MG63 (cell line): Measurements from ENCODE around the gene CRYGN. TPM values are rescaled to one million over a fixed set of nuclear protein-coding genes. Genes with fewer than 3 reads are reported as not detected.

Source experiments
- DNase-seq: peaks from one replicate; pipeline ENCODE4 v3.0.0-alpha.2; 2020
- H3K27me3 ChIP-seq: fragments of 250-450 bp; sonication (Bioruptor Pico); 2 replicates; pipeline ENCODE4 v1.5.1; 2020; ENCODE audit warnings: mild to moderate bottlenecking, moderate library complexity
- H3K36me3 ChIP-seq: fragments of 250-450 bp; sonication (Bioruptor Pico); 2 replicates; pipeline ENCODE4 v1.5.1; 2020; ENCODE audit warnings: mild to moderate bottlenecking, moderate library complexity
- H3K4me3 ChIP-seq: fragments of 250-450 bp; sonication (Bioruptor Pico); 2 replicates; pipeline ENCODE4 v1.5.1; 2020; ENCODE audit warnings: mild to moderate bottlenecking, moderate library complexity
- H3K9me3 ChIP-seq: fragments of 250-450 bp; sonication (Bioruptor Pico); 2 replicates; pipeline ENCODE4 v1.5.1; 2020; ENCODE audit warnings: mild to moderate bottlenecking, moderate library complexity
- total RNA-seq: library from RNA; depleted of rRNA; stranded (reverse); fragments of >200 nt; shearing (Covaris generic); gene quantifications from 2 replicates; pipeline ENCODE4 v1.2.3, GENCODE V29; 2014; ENCODE audit warnings: low replicate concordance

CRYGN gene
- total RNA-seq, 1 experiment from 2014 or later, result not detected

GRCh38 chr7:151406051-151406875, 33.7 kb downstream of the CRYGN start:
- H3K36me3 ChIP-seq, result no peaks in the 10 kb centered on the region
- H3K9me3 ChIP-seq, result no peaks in the 10 kb centered on the region
- DNase-seq, result no peak
- H3K4me3 ChIP-seq, result no peak overlapping the region
- H3K27me3 ChIP-seq, result no peaks in the 10 kb centered on the region

GRCh38 chr7:151405588-151405987, 34.4 kb downstream of the CRYGN start:
- H3K36me3 ChIP-seq, result no peaks in the 10 kb centered on the region
- DNase-seq, result no peak
- no peak overlapping the region for H3K4me3 ChIP-seq
- H3K27me3 ChIP-seq, result no peaks in the 10 kb centered on the region
- no peaks in the 10 kb centered on the region for H3K9me3 ChIP-seq

- H3K4me3 ChIP-seq, result no peak overlapping the region
- no peaks in the 10 kb centered on the region for H3K36me3 ChIP-seq
- H3K9me3 ChIP-seq, result no peaks in the 10 kb centered on the region
- no peak for DNase-seq
- H3K27me3 ChIP-seq, result no peaks in the 10 kb centered on the region
Measured at GRCh38 chr7:151405056-151405455, 34.9 kb downstream of the CRYGN start.

- Histone ChIP-seq H3K27me3 (no peaks in the 10 kb centered on the region), H3K9me3 (no peaks in the 10 kb centered on the region), H3K4me3 (no peak overlapping the region), H3K36me3 (no peaks in the 10 kb centered on the region)
- peak; percentile 65 for DNase-seq
Measured at GRCh38 chr7:151404216-151405011, 35.5 kb downstream of the CRYGN start.

- H3K27me3 ChIP-seq, result no peaks in the 10 kb centered on the region
- H3K4me3 ChIP-seq, result no peak overlapping the region
- H3K36me3 ChIP-seq, result no peaks in the 10 kb centered on the region
- DNase-seq, result no peak
- no peaks in the 10 kb centered on the region for H3K9me3 ChIP-seq
Measured at GRCh38 chr7:151403764-151404163, 36.2 kb downstream of the CRYGN start.

- H3K27me3 ChIP-seq, result no peaks in the 10 kb centered on the region
- H3K4me3 ChIP-seq, result no peak overlapping the region
- H3K9me3 ChIP-seq, result no peaks in the 10 kb centered on the region
- no peaks in the 10 kb centered on the region for H3K36me3 ChIP-seq
- DNase-seq, result no peak
Measured at GRCh38 chr7:151402029-151402835, 37.7 kb downstream of the CRYGN start.

GRCh38 chr7:151400626-151401315, 39.2 kb downstream of the CRYGN start:
- Histone ChIP-seq H3K27me3 (no peaks in the 10 kb centered on the region), H3K36me3 (no peaks in the 10 kb centered on the region), H3K9me3 (no peaks in the 10 kb centered on the region), H3K4me3 (no peak overlapping the region)
- no peak for DNase-seq

- H3K4me3 ChIP-seq, result no peak overlapping the region
- H3K9me3 ChIP-seq, result no peaks in the 10 kb centered on the region
- no peaks in the 10 kb centered on the region for H3K27me3 ChIP-seq
- DNase-seq, result no peak
- no peaks in the 10 kb centered on the region for H3K36me3 ChIP-seq
Measured at GRCh38 chr7:151399906-151400305, 40.0 kb downstream of the CRYGN start.

GRCh38 chr7:151399305-151399601, 40.7 kb downstream of the CRYGN start:
- no peak overlapping the region for H3K4me3 ChIP-seq
- no peaks in the 10 kb centered on the region for H3K36me3 ChIP-seq
- H3K9me3 ChIP-seq, result no peaks in the 10 kb centered on the region
- H3K27me3 ChIP-seq, result no peaks in the 10 kb centered on the region
- no peak for DNase-seq

GRCh38 chr7:151398446-151399304, 41.3 kb downstream of the CRYGN start:
- Histone ChIP-seq H3K36me3 (no peaks in the 10 kb centered on the region), H3K4me3 (no peak overlapping the region), H3K27me3 (no peaks in the 10 kb centered on the region), H3K9me3 (no peaks in the 10 kb centered on the region)
- peak; percentile 25 for DNase-seq

- no peak for DNase-seq
- no peaks in the 10 kb centered on the region for H3K36me3 ChIP-seq
- H3K27me3 ChIP-seq, result no peaks in the 10 kb centered on the region
- no peaks in the 10 kb centered on the region for H3K9me3 ChIP-seq
- no peak overlapping the region for H3K4me3 ChIP-seq
Measured at GRCh38 chr7:151397026-151397425, 42.9 kb downstream of the CRYGN start.

GRCh38 chr7:151396328-151396970, 43.5 kb downstream of the CRYGN start:
- H3K4me3 ChIP-seq, result no peak overlapping the region
- no peaks in the 10 kb centered on the region for H3K27me3 ChIP-seq
- no peaks in the 10 kb centered on the region for H3K9me3 ChIP-seq
- no peak for DNase-seq
- no peaks in the 10 kb centered on the region for H3K36me3 ChIP-seq

- Histone ChIP-seq H3K4me3 (no peak overlapping the region), H3K27me3 (no peaks in the 10 kb centered on the region), H3K9me3 (no peaks in the 10 kb centered on the region), H3K36me3 (no peaks in the 10 kb centered on the region)
- no peak for DNase-seq
Measured at GRCh38 chr7:151395036-151395367, 44.9 kb downstream of the CRYGN start.

- H3K27me3 ChIP-seq, result no peaks in the 10 kb centered on the region
- DNase-seq, result no peak
- H3K9me3 ChIP-seq, result no peaks in the 10 kb centered on the region
- H3K4me3 ChIP-seq, result no peak overlapping the region
- H3K36me3 ChIP-seq, result no peaks in the 10 kb centered on the region
Measured at GRCh38 chr7:151394076-151395035, 45.6 kb downstream of the CRYGN start.
